Hepatic stellate cell (primary cell): ENCODE data around the gene GCC2.
A peak's percentile ranks its signal among the peaks of the same experiment; 100 is the strongest.
"Not testable (repeated sequence)": the region's sequence is repeated elsewhere in the genome, so short reads cannot be mapped to it uniquely, and the experiment has no call there.

ENCODE experiments used
- DNase-seq: peaks from one replicate; pipeline ENCODE4 v3.0.0; 2011; ENCODE audit warnings: low spot score

GCC2 gene

DNA sequence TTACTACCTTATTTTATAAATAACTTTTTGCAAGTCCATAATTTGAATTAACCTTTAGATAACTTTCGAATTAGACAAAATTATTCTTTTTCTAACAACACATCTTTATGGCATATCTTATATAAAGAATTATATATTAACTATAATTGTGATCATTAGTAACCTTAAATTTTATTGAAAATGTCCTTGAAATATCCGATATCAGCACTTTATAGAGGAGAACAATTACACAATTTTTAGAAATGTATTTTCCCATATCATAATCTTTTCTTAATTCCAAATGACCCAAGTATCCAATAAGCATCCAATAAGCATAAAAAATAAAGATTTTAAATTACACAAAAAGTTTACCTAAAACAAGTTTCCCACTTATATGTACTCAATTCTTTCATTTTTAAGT, 7.3 kb upstream of the GCC2 start:
- no peak for DNase-seq

DNA sequence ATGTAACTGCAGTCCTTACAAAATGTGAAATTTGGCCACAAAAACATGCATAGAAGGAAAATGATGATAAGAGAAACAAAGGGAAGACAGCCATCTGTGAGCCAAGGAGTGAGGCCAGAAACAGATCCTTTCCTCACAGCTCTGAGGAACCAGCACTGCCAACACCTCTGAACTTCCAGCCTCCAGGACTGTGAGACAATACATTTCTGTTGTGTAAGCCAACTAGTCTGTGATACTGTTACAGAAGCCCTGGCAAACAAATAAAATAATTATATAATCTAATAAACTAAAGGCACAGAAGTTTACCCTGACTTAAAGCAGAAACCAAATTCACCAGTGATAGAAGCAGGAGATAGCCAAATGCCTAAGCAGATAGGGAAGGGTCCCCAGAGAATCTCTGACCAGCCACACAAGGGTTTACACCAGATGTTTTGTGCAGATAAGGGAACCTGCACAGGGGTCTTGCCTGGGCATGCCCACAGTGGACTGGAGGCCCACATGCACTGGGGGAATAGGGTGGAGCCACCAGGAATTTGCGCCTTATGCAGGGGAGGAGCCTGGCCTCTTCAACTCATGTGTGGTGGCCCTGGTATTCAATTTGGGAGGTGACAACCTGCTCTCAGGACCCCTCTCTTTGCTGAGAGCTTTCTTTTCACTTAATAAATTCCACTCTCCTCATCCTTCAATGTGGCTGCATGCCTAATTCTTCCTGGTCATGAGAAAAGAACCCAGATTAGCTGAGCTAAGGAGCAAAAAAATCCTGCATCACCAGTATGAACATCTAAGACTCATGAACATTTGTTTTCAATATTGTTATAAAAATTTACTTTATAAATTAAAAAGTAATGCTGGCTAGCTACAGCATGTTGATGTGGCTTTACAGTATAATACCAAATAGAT, 3.8 kb upstream of the GCC2 start:
- no peak for DNase-seq

GRCh38 chr2:108446703-108447102, 2.3 kb upstream of the GCC2 start:
- no peak for DNase-seq

- no peak for DNase-seq
Observed at GRCh38 chr2:108447947-108448677, 894 bp upstream of the GCC2 start.

DNA sequence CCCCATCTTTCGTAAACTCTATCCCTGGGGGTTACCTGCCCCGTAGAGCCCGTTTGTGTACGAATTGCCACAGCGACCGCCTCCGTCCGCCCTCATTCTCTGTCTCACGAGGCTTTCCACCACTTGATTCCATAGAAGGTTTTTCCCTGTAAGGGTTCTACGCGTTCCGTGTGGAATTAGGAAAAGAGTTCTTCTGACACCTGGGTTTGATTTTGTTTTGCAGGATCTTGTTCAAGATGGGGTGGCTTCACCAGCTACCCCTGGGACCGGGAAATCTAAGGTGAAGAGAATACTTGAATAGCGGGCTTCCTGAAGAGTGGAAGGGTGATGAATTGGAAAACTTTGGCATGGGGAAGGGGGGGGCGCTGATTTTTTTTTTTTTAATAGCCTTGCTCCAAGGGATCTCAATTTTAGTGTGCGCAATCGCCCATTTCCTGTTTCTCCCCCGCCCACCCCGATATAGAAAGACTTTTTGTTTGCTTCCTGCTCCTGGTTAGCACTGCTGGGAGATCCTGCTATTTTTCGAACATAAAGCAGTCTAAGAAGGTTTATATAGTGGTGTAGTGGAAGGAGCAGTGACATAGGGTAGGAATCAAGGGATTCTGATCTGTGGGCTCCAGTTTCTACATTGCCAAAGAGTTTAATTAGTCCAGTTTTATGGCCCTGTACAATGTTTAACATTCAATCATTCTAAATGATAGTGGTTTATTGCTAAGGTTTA, 564 bp downstream of the GCC2 start:
- peak; percentile 15 for DNase-seq

DNA sequence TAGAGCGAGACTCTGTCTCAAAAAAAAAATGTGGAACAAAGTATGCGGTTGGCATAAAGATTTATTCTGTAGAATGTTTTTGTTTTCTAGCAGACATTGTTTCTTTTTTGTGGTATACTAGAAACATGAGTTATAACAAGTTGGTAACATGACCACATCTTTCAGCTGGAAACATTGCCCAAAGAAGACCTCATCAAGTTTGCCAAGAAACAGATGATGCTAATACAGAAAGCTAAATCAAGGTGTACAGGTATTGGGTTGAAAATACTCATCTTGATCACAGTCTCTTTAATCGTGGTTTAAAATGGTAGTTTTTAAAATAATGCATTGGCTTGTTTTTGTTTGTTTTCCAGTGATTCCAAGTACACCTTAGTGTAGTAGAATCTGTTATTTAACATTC, 1.9 kb downstream of the GCC2 start:
- no peak for DNase-seq

DNA sequence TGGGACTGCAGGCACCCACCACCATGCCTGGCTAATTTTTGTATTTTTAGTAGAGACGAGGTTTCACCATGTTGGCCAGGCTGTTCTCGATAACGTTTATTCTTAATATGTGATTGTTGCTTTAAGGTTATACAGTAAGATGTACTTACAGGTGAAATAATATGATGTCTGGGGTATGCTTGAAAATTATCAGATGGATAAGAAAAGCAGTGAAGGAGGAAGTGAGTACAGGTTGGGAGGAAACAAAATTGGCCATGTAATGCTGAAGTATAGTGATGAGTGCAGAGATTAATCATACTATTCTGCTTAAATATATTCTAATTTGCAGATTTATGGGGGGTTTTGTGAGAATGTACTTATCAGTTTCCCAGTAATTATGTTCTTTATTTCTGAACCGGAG, 3.0 kb downstream of the GCC2 start:
- no peak for DNase-seq

- DNase-seq: not testable (repeated sequence)
Observed at GRCh38 chr2:108453530-108453929, 4.5 kb downstream of the GCC2 start.

DNA sequence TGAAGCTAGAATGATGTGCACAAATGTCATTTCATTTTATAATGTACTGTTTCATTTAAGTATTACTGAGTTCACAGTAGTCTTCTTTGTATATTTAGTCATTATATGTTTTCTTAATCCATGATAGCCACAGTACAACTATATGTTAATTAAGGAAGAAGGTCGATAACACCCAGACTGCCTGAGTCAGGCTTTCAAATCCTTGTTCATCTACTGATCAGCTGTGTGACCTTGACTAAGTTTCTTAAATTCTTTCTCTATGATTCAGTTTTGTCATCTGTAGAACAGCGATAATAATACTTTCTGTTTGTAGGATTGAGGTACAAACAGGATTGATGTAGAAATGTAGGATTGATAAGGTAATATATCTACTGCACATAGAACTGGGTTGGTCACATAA, 5.4 kb downstream of the GCC2 start:
- DNase-seq: no peak

- no peak for DNase-seq
Observed at GRCh38 chr2:108455571-108455970, 6.6 kb downstream of the GCC2 start.

DNA sequence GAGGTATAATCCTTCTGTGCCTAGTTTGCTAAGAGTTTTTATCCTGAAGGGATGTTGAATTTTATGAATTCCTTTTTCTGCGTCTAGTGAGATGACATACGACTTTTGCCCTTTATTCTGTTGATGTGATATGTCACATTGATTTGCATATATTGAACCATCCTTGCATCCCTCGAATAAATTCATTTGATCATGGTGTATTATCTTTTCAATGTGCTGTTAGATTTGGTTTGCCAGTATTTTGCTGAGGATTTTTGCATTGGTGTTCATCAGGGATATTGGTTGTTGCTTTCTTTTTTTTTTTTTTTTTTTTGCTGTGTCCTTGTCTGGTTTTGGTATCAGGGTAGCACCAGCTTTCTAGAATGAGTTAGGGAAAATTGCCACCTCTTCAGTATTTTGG, 9.1 kb downstream of the GCC2 start:
- DNase-seq: no peak

DNA sequence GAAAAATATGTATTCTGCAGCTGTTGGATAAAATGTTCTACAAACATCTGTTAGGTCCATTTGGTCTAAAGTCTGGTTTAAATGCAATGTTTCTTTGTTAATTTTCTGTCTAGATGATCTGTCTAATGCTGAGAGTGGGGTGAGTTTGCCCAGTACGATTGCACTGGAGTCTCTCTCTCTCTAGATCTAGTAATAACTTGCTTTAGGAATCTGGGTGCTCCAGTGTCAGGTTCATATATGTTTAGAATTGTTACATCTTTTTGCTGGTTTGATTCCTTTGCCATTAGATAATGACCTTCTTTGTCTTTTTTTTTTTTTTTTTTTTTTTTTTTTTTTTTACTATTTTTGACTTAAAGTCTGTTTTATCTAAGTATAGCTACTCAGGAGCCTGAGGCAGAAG, 10.4 kb downstream of the GCC2 start:
- DNase-seq: no peak

GRCh38 chr2:108460345-108461037, 11.5 kb downstream of the GCC2 start:
- no peak for DNase-seq

GRCh38 chr2:108477099-108477498, 28.1 kb downstream of the GCC2 start:
- DNase-seq: no peak

DNA sequence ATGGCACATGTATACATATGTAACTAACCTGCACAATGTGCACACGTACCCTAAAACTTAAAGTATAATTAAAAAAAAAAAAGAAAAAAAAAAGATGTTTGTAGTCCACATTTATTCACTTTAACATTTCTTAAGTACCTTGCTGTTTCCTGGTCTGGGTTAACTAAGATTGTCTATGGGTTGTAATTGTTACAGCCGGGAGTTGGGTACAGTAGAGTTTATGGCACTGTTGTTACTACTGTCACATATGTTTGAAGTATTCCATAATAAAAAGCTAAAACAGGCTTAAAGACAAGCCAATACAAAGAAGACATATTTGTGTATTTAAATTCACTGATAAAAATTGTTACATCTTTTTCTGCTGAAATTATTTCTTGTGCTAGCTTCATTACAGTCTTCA, 36.2 kb downstream of the GCC2 start:
- no peak for DNase-seq

DNA sequence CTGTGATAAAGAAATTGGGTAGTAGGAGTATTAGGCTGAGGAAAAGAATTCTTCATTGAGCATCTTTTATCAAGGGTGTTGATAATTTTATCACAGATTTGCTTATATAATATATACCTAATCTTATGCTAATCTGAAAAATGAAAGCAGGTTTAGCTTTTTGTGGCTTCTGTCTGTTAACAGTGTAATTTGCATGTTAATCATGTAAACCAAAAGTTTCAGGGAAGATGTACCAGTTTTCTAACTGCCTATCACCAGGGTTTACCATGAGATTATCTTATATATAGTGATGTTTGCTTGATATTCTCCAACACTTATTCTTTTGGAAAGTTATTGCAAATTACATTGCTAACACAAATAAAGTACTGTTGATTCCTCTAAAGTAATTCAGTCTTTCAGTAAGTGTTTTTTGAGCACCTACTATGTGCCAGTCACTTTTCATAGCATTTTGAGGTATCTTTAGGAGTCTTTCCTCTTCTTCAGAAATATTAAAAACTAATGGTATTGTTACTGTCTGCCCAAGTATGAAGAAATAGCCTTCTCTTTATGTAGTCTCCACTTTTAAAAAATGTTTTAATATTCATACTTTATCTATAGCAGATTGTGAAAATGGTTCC, 41.6 kb downstream of the GCC2 start:
- DNase-seq: no peak

- no peak for DNase-seq
Observed at GRCh38 chr2:108491848-108492247, 42.8 kb downstream of the GCC2 start.

DNA sequence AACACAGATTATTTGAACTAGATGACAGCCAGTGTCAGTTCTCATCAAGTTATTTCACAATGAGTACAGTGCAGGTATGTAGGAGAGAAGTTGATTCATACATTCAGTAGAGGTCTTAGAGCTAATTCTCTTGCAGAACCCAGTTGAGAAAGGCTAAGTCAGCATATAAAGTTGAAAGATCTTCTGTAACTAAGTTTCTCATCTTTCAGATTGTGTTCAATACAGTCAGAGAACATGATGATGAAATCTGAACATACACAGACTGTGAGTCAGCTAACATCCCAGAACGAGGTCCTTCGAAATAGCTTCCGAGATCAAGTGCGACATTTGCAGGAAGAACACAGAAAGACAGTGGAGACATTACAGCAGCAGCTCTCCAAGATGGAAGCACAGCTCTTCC, 43.4 kb downstream of the GCC2 start:
- DNase-seq: peak; percentile 67

GRCh38 chr2:108496167-108496566, 47.2 kb downstream of the GCC2 start:
- not testable (repeated sequence) for DNase-seq

DNA sequence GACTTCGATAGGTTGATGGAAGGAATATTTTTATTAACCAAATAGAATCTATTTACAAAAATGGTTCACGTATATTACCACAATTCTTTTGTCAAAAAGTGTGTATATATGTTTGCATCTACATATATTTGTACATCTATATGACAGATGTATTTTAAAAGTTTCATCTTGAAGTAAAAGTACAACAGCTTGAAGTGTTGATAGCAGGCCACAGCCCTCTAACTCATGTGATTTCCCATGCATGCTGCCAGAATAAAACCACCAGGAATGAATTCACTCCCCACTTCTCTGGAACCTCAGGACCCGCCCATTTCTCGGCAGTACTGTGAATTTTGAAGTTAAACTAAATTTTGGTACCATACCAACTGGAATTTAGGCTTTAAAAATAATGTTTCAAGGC, 58.6 kb downstream of the GCC2 start:
- DNase-seq: not testable (repeated sequence)

- not testable (repeated sequence) for DNase-seq
Observed at GRCh38 chr2:108512431-108512830, 63.4 kb downstream of the GCC2 start.

DNA sequence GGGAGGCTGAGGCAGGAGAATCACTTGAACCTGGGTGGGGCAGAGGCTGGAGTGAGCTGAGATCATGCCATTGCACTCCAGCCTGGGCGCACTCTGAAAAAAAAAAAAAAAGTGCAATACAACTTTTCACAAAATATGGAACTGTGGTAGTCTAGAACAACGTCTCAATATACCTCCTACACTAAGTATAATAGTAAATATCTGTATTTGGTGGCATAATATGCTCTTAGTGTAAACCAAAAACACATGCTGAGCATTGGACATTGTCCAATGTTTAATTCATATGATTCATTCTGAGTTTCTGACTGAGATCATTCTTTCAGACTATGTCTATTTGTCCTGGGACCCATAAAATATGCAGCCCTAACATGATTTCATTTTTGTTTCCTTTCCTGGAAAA, 65.5 kb downstream of the GCC2 start:
- not testable (repeated sequence) for DNase-seq
